ENCODE data around the gene ADIPOR2.

DNA sequence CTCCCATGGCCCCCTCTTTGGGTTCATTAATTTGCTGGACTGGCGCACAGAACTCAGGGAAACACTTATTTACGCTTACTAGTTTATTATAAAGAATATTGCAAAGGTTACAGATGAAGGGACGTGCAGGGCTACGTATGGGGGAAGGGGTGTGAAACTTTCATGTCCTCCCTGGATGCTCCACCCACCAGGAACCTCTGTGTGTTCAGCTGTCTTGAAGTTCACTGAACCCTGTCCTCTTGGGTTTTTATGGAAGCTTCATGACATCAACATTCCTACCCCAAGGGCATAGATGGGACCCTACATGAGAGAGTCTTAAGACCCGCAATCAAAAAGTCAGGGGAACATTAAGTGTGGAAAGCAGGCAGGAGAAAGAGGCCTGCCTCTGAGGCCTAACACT, 58.1 kb downstream of the ADIPOR2 start:
- TF ChIP-seq, protein P1, sequence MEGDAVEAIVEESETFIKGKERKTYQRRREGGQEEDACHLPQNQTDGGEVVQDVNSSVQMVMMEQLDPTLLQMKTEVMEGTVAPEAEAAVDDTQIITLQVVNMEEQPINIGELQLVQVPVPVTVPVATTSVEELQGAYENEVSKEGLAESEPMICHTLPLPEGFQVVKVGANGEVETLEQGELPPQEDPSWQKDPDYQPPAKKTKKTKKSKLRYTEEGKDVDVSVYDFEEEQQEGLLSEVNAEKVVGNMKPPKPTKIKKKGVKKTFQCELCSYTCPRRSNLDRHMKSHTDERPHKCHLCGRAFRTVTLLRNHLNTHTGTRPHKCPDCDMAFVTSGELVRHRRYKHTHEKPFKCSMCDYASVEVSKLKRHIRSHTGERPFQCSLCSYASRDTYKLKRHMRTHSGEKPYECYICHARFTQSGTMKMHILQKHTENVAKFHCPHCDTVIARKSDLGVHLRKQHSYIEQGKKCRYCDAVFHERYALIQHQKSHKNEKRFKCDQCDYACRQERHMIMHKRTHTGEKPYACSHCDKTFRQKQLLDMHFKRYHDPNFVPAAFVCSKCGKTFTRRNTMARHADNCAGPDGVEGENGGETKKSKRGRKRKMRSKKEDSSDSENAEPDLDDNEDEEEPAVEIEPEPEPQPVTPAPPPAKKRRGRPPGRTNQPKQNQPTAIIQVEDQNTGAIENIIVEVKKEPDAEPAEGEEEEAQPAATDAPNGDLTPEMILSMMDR (conservative IDR thresholded peaks at IDR 0.05; ENCODE audit: low read depth, low read length): no peak
- TF ChIP-seq RAD21 (IDR thresholded peaks at IDR 0.05; ENCODE audit: low read length): no peak
- TF ChIP-seq BHLHE40 (IDR thresholded peaks at IDR 0.05; ENCODE audit: low read depth, low read length): no peak
- TF ChIP-seq FOS (IDR thresholded peaks at IDR 0.05; ENCODE audit: low read depth, low read length): no peak
- TF ChIP-seq, protein P2, sequence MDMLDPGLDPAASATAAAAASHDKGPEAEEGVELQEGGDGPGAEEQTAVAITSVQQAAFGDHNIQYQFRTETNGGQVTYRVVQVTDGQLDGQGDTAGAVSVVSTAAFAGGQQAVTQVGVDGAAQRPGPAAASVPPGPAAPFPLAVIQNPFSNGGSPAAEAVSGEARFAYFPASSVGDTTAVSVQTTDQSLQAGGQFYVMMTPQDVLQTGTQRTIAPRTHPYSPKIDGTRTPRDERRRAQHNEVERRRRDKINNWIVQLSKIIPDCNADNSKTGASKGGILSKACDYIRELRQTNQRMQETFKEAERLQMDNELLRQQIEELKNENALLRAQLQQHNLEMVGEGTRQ (IDR thresholded peaks at IDR 0.05; ENCODE audit: low read depth, low read length): no peak
- no peak for TF ChIP-seq MAFK (IDR thresholded peaks at IDR 0.05; ENCODE audit: low read depth, low read length)
- no peak for TF ChIP-seq POLR2A (IDR thresholded peaks at IDR 0.05; ENCODE audit: low read depth, low read length)
- TF ChIP-seq SMC3 (IDR thresholded peaks at IDR 0.05; ENCODE audit: low read depth, low read length): no peak
